A673 (cell line): ENCODE measurements around the gene TMEM235. TPM values are rescaled to one million over a fixed set of nuclear protein-coding genes. Genes with fewer than 3 reads are reported as not detected.

Source experiments
- BruUV-seq: library from RNA; stranded (reverse); fragments of 400-500 nt; replicated peaks from 2 replicates; lab custom pipeline; 2021; lab: Mats Ljungman, UMichigan
- CTCF ChIA-PET: fragments of 300-600 bp; sonication (Branson Sonifier 250); formaldehyde crosslinking; loops from one replicate; lab custom pipeline; 2022; ENCODE audit warnings: antibody characterized with exemption; lab: Charles Lee
- POLR2A ChIA-PET: fragments of 300-600 bp; sonication (Branson Sonifier 250); formaldehyde crosslinking; loops from one replicate; lab custom pipeline; 2022; ENCODE audit warnings: antibody characterized with exemption; ENCODE audit not compliant: low non-redundant PET; lab: Charles Lee
- DNase-seq: peaks from one replicate; pipeline ENCODE4 v3.0.0-alpha.2; 2015; ENCODE audit warnings: low spot score
- H3K27ac ChIP-seq: fragments of 200-600 bp; sonication (generic); 2 replicates; pipeline ENCODE4 v1.5.1; 2016; ENCODE audit warnings: mixed run types, low read depth, mild to moderate bottlenecking, mixed read lengths, antibody characterized with exemption, low read length; ENCODE audit not compliant: poor library complexity, severe bottlenecking
- H3K27me3 ChIP-seq: fragments of 200-600 bp; sonication (generic); replicated peaks from 2 replicates; pipeline ENCODE4 v1.6.1; 2017; ENCODE audit warnings: mixed run types, low read depth, mild to moderate bottlenecking, mixed read lengths, antibody characterized with exemption, low read length; ENCODE audit not compliant: insufficient read depth, poor library complexity
- H3K36me3 ChIP-seq: fragments of 200-600 bp; sonication (generic); 2 replicates; pipeline ENCODE4 v1.6.1; 2016; ENCODE audit warnings: mixed run types, mild to moderate bottlenecking, mixed read lengths, antibody characterized with exemption, low read length; ENCODE audit not compliant: insufficient read depth, poor library complexity, severe bottlenecking
- H3K4me1 ChIP-seq: fragments of 200-600 bp; sonication (generic); 2 replicates; pipeline ENCODE4 v1.6.1; 2017; ENCODE audit warnings: mixed run types, mild to moderate bottlenecking, mixed read lengths, antibody characterized with exemption, low read length; ENCODE audit not compliant: insufficient read depth, poor library complexity, severe bottlenecking
- H3K4me3 ChIP-seq: fragments of 200-600 bp; sonication (generic); 2 replicates; pipeline ENCODE4 v1.5.1; 2016; ENCODE audit warnings: low read depth, mixed run types, mild to moderate bottlenecking, mixed read lengths, low read length; ENCODE audit not compliant: poor library complexity, severe bottlenecking
- H3K9me3 ChIP-seq: fragments of 200-600 bp; sonication (generic); 2 replicates; pipeline ENCODE4 v1.6.1; 2016; ENCODE audit warnings: mixed run types, low read depth, mild to moderate bottlenecking, mixed read lengths, antibody characterized with exemption, low read length; ENCODE audit not compliant: poor library complexity, severe bottlenecking
- CTCF ChIP-seq: fragments of 300-800, 200-600 bp; sonication (generic); conservative IDR thresholded peaks from 2 replicates; pipeline ENCODE4 v1.5.1; 2017; ENCODE audit warnings: low read depth, mild to moderate bottlenecking, antibody characterized with exemption, low read length, moderate library complexity, mixed read lengths
- EZH2 ChIP-seq: fragments of 200-600 bp; sonication (generic); IDR thresholded peaks from 2 replicates; pipeline ENCODE4 v1.6.1; 2017; ENCODE audit warnings: borderline replicate concordance, low read depth, mild to moderate bottlenecking, mixed read lengths, antibody characterized with exemption, low read length; ENCODE audit not compliant: poor library complexity, severe bottlenecking
- intact Hi-C: fragments of 100-400 bp; cut with micrococcal nuclease; formaldehyde crosslinking; loops from one replicate; pipeline ENCODE4 v1.10.0; 2022; ENCODE audit not compliant: unreplicated experiment
- total RNA-seq: library from RNA; stranded (reverse); gene quantifications from 2 replicates; pipeline ENCODE4 v1.2.3, GENCODE V29; 2021

The TMEM235 gene
- total RNA-seq, 1 experiment from 2014 or later: not detected

GRCh38 chr17:78186692-78187595, 44.5 kb upstream of the TMEM235 start, which contains the start of the genes AFMID and TK1:
Gene AFMID, plus strand, starts transcription at chr17:78187362. Its CDS starts 9 bp downstream, at chr17:78187371.
Gene TK1, minus strand, starts transcription at chr17:78187052. Its CDS starts 58 bp downstream, at chr17:78186994.
- Histone ChIP-seq H3K4me1 (peaks cover 17% of the 10 kb centered on the region), H3K9me3 (no peaks in the 10 kb centered on the region), H3K27me3 (no peaks in the 10 kb centered on the region), H3K36me3 (peaks cover 37% of the 10 kb centered on the region), H3K27ac (peak within 1 kb of the TSS; percentile 80), H3K4me3 (peak within 1 kb of the TSS; percentile 73)
- intact Hi-C loops: no loop called here
- POLR2A ChIA-PET: interaction anchor here (0.6 kb wide), 1 partner anchor 15 kb away, joined by 3 read pairs; no protein-coding TSS in a partner anchor
- no TSS peak for BruUV-seq
- DNase-seq: peak; percentile 98
- CTCF ChIA-PET: interaction anchor here (0.5 to 1.0 kb wide), 6 partner anchors 10 to 147 kb away, joined by 3 to 8 read pairs (median 4); no protein-coding TSS in a partner anchor
- TF ChIP-seq EZH2 (no peak), CTCF (peak; percentile 82)

- Histone ChIP-seq H3K9me3 (no peaks in the 10 kb centered on the region), H3K27ac (no peak overlapping the region), H3K4me3 (no peak overlapping the region), H3K36me3 (peaks cover 19% of the 10 kb centered on the region), H3K4me1 (no peaks in the 10 kb centered on the region), H3K27me3 (no peaks in the 10 kb centered on the region)
- no peak for TF ChIP-seq CTCF
- TF ChIP-seq EZH2: no peak
- CTCF ChIA-PET: no interaction called here
- DNase-seq: no peak
- POLR2A ChIA-PET: no interaction called here
- no TSS peak for BruUV-seq
- intact Hi-C loops: no loop called here
These were observed 34.7 kb upstream of the TMEM235 start for GRCh38 chr17:78196716-78197115.

GRCh38 chr17:78197147-78197832, 34.1 kb upstream of the TMEM235 start:
- ChIA-PET CTCF (no interaction called here), POLR2A (no interaction called here)
- TF ChIP-seq CTCF: no peak
- TF ChIP-seq EZH2: no peak
- BruUV-seq: no TSS peak
- Histone ChIP-seq H3K4me1 (no peaks in the 10 kb centered on the region), H3K36me3 (peaks cover 19% of the 10 kb centered on the region), H3K27me3 (no peaks in the 10 kb centered on the region), H3K9me3 (no peaks in the 10 kb centered on the region), H3K4me3 (no peak overlapping the region), H3K27ac (no peak overlapping the region)
- no peak for DNase-seq
- intact Hi-C loops: no loop called here
